Stimulated activated CD4-positive, alpha-beta T cell treated with anti-CD3 and anti-CD28 coated beads, Interleukin-1b, Interleukin-23, amount 100 ng/mL, for 4 hours (primary cell): ENCODE results near the gene LTB4R.
"Not testable (repeated sequence)": the region's sequence is repeated elsewhere in the genome, so short reads cannot be mapped to it uniquely, and the experiment has no call there.

Experiments used
- DNase-seq, 2 donors: peaks; one replicate each; pipeline ENCODE4 v3.0.0-alpha.2; 2020; ENCODE audit warnings: low read depth in 2 of 2

Gene LTB4R

DNA sequence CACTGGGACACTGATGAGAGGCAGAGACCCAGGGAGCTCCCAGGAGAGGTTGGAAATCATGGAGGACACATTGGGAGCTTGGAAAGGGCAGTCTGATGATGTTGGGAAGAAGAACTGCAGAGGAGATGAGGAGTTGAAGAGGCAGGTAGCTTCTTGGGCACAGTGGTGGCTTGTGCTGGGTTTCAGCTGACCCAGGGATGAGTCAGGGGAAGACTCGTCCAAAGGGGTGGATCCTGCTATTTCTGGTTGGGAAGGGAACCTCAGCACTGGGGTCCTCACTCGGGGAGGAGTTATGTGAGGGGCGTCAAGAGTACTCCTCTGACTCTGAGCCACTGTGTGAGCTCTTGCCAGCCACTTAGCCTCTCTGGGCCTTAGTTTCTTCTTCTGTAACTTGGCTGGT lies 12.0 kb downstream of the LTB4R start:
- DNase-seq: no peak

DNA sequence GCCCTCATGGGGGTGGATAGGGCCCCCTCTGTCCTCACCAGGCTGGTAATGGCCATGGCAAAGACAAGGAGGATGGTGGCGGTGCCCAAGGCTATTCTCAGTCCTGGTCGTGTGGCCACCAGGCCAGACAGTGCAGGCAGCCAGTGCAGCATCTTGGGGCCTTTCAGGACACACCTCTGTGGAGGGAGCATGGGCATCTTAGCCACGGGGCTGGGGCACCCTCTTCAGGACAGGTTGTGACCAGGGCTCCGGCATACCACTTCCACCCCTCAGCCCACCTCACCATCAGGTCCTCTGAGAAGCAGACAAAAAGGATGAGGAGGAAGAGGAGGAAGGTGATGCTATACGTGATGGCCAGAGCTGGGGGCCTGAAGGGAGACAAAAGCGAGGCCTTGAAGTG lies 12.7 kb downstream of the LTB4R start:
- DNase-seq: no peak

DNA sequence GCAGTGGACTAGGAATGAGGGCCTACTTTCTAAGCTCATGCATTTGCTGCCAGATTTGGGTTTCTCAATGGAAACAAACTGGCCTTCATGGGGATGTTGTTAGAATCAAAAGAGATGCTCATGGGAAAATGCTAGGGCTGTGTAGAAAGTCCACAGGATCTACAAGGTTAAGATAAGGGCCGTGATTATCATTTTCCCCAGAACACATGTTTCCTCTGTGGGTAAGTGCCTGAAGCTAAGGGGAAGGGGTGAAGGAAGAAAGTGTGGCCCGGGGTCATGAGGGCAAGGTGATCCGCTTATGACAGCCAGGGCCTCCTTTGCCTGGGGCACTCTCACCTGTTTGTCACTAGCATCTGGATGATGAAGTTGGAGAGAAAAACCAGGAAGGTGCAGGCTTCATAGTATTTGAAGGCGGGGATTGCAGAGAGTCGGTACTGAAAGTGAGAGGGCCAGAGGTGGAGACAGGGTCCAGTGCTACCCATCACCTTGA lies 13.8 kb downstream of the LTB4R start:
- no peak for DNase-seq

DNA sequence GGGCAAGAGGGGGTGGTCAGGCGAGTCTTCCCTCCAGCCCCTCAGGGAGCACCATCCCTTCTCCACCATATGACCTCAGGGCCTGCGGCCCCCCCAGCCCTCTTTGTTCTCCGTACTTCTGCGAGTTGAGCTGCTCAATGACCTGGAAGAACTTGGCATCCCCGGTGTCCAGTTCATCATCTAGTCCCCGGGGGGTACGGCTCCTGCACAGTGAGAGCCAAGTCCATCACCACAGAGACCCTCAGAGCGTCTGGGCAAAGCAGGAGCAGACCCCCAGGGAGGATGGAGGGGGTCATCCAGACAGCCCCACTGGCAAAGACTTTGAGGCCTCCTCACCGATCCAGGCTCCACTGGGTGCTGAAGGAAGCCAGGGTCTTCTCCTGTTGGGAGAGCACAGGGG lies 14.7 kb downstream of the LTB4R start:
- no peak for DNase-seq

DNA sequence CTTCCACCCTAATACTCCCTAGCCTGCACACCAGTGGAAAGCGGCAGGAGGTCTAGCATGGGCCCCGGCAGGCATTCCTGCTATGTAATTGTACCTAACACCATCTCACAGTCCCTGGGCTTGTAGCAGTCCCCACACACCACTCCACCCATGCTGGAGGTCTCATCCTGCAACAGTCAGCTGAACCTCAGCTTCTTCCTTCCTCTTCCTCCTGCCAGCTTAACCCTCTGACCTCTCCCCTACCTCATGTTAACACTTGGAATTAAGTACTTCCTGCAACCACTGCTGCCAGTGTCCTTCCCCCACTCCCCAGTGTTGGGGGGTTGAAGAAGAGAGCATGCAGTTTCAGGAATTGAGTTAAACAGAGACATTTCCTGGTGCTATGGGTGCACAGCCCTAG lies 16.0 kb downstream of the LTB4R start:
- DNase-seq: no peak

DNA sequence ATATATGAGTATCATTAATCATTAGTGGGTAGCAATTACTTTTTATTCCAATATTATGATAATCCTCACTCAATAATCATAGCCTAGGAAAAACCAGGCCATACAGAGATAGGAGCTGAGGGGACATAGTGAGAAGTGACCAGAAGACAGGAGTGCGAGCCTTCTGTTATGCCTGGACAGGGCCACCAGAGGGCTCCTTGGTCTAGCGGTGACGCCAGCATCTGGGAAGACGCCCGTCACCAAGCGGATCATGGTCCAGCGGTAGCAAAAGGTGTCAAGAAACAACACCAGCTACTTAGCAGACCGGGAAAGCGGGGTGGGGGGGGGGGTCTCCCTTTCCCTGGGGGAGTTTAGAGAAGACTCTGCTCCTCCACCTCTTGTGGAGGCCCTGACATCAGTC lies 16.6 kb downstream of the LTB4R start:
- not testable (repeated sequence) for DNase-seq

DNA sequence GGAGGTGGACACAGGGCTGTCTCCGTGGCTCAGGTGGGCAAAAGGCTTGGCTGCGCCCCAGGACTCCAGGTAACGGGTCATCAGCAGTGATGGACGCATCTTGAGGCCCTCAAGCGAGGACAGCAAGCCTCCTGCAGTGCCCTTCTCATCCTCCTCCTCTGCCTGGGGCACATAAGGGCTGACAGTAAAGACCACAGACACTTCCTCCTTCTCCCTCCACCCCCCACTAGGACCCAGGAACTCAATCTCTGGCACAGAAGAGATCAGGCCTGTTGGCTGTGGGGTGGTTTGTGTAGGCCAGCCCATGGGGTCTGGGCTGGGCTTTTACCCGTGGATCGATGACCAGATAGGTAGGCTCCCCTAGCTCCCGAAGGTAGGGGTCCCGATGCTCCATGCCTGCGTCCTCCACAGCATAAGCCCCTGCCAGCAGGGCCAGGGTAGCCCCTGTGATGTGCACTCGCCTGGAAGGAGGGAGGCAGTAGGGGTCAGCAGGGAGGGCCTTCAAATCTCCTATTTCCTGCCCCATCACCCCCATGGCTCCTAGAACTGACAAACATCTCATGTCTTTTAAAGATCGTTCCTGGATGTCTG lies 17.9 kb downstream of the LTB4R start:
- no peak for DNase-seq

DNA sequence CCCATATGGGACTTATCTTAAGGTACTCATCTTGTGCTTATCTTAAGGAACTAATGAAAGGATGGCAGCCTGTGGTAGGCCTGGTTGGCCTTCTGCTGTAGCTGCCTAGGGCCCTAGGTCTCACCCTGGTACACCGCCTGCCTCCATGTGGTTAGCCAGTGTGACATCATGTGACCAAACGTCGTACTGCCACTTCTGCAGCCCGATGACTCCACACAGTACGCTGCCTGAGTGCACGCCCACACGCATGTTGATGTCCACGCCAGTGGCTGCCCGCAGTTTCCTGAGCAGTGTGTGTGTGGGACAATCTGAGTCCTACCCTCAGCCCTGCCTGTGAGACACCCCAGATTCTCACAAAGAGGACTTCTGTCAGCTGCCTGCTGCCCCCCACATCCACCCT lies 18.4 kb downstream of the LTB4R start:
- DNase-seq: no peak

DNA sequence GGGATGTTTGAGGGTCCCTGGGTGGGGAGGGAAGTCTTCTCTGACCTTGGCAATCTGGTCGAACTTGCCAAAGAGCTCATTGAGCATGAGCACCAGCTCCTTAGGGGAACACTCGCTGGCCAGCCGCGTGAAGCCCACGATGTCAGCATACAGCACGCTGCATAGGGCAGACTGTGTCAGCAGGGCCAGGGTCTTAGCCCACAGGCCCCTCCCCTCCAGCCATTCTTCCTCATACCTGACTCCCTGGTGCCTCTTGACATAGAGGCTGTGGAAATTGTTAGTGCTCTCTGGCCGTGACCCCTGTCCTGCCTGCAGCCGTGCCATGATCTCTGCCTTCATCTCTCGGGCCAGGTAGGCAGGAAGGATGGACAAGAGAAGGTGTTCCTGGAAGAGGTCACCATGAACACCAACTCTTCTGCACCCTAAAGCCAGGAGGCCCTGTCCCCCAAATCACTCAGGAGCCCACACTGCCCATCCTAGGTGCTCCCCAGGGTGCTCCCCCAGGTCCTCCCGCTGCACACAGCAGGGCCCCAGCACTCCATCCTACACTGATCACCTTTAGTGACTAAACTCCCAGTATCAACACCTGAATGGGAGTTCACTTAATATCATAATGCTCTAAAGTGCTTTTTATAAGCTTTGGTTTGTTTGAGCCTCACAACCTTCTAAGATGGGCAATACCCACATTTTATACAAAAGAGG lies 19.8 kb downstream of the LTB4R start:
- DNase-seq: no peak

DNA sequence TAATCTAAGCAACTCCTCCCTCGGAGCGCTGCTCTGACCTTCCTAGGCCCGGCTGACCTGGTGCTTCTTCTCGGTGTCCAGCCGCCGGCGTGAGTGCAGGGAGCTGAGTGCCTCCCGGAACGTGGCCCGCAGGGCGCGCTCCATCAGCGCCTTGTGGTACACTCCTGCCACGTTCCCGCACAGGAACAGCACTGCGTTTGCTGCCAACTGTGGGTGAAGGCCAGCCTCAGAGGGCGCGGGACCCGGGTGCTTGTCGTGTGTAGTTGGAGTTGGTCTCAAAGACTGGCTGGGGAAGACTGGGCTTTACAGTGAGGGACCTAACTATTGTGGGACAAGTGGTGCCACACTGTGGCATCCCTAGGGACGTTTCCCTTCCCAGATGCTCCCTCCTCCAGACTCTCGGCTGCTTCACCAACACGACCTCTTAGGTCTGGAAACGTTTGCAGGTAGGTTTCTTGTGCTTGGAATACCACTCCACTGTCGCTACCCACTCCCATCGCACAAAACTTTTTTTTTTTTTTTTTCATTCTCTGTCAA lies 20.5 kb downstream of the LTB4R start:
- no peak for DNase-seq

DNA sequence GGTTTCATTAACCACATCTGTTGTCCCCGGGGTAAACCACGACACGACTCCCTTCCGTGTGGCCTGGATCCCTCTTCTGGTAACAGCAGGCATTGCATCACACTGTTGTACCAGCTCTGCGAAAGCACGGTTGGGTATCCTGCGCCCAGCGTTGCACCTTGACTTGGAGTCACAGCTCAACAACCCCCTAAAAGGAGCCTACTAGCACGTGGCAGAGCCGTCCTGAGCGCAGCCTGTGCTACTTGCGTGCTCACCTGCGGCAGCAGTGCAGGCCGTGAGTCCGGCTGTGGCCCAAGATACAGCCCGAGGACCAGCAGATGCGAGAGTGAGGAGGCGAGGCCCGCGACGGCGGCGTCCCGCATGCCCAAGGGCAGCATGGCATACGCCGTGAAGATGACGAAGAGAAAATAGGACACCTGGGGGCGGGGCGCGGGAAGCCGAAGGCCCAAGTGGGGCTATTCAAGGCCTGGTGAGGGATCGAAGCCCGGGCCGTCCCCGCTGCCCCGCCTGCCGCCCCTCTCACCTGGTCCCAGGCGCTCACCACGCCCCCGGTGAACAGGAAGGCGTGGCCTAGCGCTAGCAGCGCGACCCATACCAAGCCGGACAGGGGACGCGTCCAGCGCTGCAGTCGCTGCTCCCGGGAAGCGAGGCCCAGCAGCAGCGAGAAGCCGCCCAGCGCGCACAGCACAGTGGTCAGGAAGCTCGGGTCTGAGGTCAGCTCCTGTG lies 21.1 kb downstream of the LTB4R start:
- peak; percentile 60 to 78 for DNase-seq

DNA sequence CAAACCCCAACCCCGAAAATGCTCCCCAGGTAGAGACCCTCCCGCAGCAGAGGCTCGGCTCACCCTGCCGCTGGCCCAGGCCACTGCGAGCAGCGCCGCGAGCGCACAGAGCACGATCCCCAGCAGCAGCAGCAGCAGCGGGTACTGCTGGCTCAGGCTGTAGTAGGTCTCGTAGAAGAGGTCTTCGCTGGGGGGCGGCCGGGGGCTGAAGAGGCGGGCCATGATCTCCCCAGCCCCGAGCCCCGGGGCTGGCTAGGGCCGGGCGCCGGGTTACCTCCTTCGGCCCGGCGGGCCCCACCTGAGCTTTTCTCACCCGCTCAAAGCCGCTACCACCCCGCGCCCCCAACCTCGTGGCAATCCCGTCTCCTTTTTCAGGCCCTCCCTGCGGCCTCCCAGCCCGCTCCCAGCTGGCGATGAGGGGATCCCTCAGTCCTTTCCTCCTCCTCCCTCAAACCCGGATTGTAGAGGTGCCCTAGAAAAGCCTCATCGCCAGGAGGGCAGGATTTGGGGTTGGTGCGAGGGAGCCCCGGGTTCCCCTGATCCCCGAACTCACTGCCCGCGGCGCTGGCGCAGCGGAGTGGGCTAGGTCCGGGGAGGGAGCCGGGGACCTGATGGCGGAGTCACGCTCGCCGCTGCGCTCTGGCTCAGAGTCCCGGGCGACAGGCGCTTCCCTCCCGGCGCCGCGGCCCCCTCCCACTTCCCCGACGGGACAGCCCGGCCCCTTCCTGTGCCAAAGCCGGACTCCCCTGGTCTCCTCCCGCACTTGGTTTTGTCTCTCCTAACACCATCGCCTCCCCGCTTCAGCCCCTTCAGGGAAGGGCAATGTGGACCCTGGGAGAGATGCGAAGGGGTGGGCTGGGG lies 23.4 kb downstream of the LTB4R start, which contains the start of gene ADCY4:
ADCY4 (minus strand) TSS at position 641 of the 861 bp plus-strand sequence; CDS start at position 222, 419 bp downstream.
- peak in 1 of 2 donors; percentile 30 for DNase-seq

DNA sequence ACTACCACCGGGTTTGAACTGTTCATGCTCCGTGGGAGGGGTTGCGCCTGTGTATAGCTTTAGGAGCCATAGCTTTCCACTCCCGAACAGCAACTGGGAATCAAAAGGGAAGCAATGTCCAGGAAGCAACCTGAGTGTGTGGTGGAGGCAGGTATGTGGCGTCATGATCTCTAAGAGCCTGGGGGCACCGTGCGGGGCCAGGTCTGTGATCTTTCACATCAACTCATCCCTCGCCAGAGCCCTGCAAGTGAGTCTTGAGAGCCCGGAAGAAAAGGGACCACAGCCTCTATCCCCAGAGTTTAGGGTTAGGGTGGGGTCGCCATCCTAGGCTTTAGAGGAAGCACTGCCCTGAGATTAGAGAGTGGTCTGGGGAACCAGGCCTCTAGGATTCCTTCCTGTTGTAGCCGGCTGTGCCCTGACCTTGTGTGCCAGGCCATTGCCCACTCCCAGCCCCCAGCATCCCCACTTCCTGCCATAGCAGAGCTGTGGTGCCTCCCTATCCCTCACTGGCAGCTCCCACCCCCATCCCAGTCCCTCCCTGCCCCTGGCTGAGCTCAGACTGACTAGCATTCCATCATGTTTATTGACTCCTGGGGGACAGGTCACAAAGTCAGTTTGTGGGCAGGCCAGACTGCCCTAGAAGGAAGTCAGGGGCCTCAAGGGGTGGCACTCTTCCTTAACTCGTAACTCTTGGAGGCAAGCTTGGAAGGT lies 24.3 kb downstream of the LTB4R start:
- no peak for DNase-seq

DNA sequence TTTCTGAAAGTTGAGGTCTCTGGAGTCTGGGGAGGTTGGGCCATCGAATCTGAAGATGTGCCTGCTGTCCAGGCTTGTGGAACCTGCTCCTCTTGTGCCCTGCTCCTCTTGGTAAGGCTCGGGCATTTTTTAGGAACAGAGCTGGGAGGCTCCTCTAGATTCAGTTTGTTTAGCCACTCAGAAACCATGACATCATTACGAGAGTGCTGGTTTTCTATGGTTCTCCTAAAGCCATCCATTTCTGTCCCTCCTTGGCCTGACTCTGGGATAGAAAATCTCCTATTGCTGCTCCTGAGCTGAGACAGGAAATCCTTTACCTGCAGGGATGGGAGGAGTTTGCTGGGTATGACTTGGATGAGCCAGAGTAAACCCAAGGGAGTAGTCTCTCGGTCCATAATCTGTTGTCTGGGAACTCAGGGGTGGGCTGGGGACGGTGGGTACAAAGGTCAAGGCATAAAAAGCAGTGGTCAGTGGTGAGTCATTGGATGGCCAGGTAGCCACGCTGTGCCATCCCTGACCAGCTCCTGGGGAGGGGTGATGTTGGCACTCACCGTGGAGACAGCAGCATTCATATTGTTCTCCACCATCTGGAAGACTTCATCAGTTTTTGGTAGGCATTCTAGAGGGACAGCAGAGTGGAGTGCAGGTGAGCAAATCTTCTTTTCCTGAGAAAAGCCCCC lies 26.0 kb downstream of the LTB4R start:
- no peak for DNase-seq

DNA sequence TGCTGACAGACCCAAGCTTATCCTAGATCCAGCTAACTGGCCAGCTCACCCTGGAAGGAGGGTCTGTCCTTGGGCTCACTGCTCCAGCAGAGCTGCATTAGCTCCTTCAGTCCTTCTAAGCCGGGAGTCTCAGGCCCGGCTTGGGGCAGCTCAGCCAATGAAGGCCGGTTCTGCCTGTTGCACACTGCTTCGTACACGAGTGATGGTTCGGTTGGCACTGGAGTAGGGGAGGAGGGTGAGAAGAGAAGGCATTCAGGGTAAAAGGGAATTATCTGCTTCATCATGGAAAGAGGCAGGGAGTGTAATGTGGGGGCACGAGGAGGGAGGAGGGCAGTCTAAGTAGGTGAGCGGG lies 26.5 kb downstream of the LTB4R start:
- no peak for DNase-seq

DNA sequence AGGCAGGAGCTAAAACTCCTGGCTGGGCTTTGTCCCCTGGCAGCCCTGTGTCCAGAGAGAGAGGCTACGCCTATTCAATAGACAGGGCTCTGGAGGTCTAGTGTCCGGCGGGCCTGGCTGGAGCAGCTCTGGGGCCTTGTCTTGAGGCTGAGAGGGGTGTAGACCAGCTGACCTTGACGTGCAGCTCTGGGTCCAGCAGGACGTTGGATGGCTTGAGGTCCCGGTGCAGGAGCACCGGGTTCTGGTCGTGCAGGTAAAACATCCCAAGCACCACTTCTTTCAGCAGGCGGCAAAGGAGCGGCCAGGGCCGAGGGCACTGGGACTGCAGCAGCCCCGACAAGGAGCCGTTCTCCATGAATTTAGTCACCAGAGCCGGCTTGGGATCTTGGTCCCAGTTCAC lies 27.5 kb downstream of the LTB4R start:
- no peak for DNase-seq

DNA sequence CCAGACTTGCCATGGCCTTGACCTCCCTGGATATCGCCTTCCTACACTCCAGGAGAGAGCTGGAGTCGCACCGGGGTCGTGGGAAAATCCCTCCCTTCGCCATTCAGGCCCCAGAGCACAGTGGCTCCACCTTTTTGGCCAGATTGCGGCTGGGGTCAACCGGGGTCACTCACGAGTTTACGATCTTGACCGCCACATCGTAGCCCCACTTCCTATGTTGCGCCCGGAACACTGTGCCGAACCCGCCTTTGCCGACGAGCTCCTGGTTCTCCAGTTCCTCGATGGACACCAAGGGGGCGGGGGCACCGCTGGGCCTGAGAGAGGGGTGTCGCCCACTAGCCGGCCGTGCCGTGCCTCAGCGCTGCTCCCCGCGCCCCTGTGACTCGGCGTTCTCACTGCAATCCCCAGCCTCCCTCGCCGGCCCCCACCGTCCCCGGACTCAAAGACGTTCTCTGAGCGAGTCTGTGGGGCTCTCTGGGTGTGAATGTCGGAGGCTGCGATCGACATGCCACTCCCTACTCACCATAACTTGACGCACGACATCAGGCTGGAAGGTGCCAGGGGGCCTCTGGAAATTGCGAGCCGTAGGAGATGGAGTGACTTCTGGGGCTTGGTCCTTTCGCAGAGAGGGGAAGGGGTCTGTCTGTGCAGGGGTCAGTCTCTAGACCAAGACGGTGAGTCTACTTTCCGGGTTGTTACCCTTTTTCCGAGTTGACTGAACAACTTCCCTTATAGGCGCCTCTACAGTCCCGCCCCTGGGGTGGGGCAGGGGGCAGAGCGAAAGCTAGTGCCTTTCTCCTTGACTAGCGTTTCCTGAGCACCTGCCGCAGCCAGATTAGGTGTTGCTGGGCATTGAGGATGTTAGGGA lies 28.2 kb downstream of the LTB4R start, which contains the start of gene RIPK3:
RIPK3 (minus strand) TSS at position 708 of the 868 bp plus-strand sequence; CDS start at position 543, 165 bp downstream.
- DNase-seq: peak; percentile 54 to 63

DNA sequence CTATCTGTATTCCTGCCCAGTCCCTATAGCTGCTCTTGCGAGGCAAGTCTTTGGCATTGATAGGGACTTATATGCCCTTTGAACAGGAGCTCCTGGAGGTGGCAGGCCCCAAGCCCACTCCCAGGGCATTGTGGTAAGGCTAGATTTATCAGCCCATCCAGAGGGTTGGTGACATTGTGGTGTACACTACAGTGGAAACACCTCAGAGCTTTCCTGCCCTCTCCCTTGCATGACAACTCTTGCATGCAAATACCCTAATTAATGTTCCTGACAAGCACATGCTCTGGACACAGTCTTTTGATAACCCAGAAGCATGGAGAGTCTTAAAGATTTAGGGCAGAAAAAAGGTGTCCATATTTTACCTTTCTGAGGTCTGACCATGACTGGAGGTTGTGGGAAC lies 29.3 kb downstream of the LTB4R start:
- no peak for DNase-seq

DNA sequence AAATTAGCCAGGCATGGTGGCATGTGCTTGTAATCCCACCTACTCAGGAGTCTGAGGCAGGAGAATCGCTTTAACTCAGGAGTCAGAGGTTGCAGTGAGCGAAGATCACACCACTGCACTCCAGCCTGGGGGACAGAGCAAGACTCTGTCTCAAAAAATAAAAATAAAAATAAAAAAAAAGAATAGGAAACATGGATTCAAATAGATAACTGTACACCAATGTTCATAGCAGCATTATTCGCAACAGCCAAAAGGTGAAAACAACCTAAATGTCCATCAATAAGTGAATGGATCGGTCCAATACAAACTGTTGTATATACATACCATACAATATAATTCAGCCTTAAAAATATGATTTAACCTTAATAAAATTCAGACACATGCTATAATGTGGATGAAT lies 31.6 kb downstream of the LTB4R start:
- no peak for DNase-seq
